Measurements from ENCODE around the gene APEH. TPM values are rescaled to one million over a fixed set of nuclear protein-coding genes. Genes with fewer than 3 reads are reported as not detected.
"Not testable (repeated sequence)": the region's sequence is repeated elsewhere in the genome, so short reads cannot be mapped to it uniquely, and the experiment has no call there.

Gene APEH
- total RNA-seq, 2 experiments from 2014 or later: 179 to 192 TPM

DNA sequence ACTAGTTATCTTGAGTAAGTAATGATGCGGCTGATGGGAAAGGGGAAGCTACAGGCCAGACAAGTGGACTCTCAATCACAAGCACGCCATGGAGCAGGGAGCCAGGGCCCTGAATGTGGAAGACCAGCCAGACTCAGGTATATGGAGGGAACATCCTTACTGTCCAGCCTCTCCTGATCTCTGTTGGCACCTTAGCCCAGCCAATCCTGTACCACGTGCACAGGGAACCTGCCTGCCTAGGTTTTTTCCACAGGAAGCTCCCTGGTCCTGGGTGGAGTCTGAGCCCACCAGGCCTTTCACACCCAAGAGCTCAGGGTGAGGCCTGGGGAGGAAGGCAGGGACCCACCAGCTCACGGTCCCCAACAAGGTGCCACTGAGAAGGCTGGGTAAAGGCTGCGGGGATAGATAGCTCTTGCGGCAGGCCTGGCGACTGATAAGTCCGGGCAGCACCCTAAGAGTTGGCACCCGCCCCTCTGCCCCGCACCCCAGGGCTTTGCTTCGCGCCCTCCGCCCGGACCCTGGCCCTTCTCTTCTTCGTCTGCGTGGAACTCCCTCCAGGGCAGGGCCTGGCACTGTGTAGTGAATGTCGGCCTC lies 933 bp upstream of the APEH start:
- ATAC-seq: no peak
- CTCF ChIA-PET: interaction anchor here (0.8 to 5.4 kb wide), 5 partner anchors 28 to 174 kb away, joined by 3 to 228 read pairs (median 4); no protein-coding TSS in a partner anchor

DNA sequence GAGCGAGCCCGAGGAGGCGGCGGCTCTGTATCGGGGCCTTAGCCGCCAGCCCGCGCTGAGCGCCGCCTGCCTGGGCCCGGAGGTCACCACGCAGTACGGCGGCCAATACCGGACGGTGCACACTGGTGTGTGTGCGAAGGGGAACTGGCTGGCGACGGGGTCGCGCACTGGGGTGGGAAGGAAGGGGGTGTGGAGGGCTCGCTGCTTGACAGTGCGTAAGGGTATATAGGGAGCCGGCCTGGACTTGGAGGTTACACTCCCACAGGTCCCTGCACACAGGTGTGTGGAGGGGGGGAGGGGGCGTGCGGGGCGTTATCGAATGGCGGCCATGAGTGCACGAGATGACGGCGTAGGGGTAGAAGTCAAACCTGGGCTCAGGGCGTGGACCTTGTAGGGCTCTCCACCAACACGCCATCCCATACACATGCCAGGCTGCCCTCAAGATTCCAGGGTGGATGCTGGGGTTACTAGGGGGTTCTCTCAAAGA lies 389 bp downstream of the APEH start:
- Mint-ChIP-seq H3K4me3 (peak overlapping the region; percentile 93), H3K9me3 (ENCODE audit: insufficient read depth) (no peaks in the 10 kb centered on the region), H3K36me3 (ENCODE audit: low read depth) (peaks cover 25% of the 10 kb centered on the region), H3K27ac (peak overlapping the region; percentile 99), H3K4me1 (ENCODE audit: low read depth) (peaks cover 28% of the 10 kb centered on the region), H3K27me3 (ENCODE audit: low read depth) (no peaks in the 10 kb centered on the region)
- CTCF ChIA-PET: no interaction called here
- ATAC-seq (no peak), DNase-seq (peak; percentile 45)
- POLR2A ChIA-PET: no interaction called here

More for the DNA sequence above, 933 bp upstream of the APEH start:
- Mint-ChIP-seq H3K9me3 (ENCODE audit: insufficient read depth) (no peaks in the 10 kb centered on the region), H3K27ac (peak overlapping the region; percentile 99), H3K4me1 (ENCODE audit: low read depth) (peaks cover 28% of the 10 kb centered on the region), H3K27me3 (ENCODE audit: low read depth) (no peaks in the 10 kb centered on the region), H3K4me3 (peak overlapping the region; percentile 93), H3K36me3 (ENCODE audit: low read depth) (peaks cover 21% of the 10 kb centered on the region)
- DNase-seq: no peak
- POLR2A ChIA-PET: interaction anchor here (0.9 to 1.0 kb wide), 3 partner anchors 9 to 133 kb away, joined by 3 to 9 read pairs (median 4); no protein-coding TSS in a partner anchor

DNA sequence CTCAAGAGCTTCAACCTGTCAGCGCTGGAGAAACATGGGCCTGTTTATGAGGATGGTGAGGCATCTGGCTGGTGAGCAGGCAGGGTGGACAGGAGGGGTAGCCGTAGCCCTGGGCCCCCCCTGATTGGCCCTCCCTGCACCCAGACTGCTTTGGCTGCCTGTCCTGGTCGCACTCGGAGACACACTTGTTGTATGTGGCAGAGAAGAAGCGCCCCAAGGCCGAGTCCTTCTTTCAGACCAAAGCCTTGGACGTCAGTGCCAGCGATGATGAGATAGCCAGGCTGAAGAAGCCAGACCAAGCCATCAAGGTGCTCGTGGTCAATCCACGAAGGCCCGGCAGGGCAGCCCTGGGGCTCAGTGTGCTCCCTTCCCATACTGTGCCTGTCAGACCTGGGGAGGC lies 1.8 kb downstream of the APEH start:
- ChIA-PET POLR2A (no interaction called here), CTCF (interaction anchor here (2.2 kb wide), 1 partner anchor 136 kb away, joined by 12 read pairs; no protein-coding TSS in a partner anchor)
- Mint-ChIP-seq H3K4me3 (peak overlapping the region; percentile 93), H3K27ac (peak overlapping the region; percentile 52), H3K27me3 (ENCODE audit: low read depth) (no peaks in the 10 kb centered on the region), H3K9me3 (ENCODE audit: insufficient read depth) (no peaks in the 10 kb centered on the region), H3K4me1 (ENCODE audit: low read depth) (peaks cover 28% of the 10 kb centered on the region), H3K36me3 (ENCODE audit: low read depth) (peaks cover 32% of the 10 kb centered on the region)
- ATAC-seq: no peak
- no peak for DNase-seq

DNA sequence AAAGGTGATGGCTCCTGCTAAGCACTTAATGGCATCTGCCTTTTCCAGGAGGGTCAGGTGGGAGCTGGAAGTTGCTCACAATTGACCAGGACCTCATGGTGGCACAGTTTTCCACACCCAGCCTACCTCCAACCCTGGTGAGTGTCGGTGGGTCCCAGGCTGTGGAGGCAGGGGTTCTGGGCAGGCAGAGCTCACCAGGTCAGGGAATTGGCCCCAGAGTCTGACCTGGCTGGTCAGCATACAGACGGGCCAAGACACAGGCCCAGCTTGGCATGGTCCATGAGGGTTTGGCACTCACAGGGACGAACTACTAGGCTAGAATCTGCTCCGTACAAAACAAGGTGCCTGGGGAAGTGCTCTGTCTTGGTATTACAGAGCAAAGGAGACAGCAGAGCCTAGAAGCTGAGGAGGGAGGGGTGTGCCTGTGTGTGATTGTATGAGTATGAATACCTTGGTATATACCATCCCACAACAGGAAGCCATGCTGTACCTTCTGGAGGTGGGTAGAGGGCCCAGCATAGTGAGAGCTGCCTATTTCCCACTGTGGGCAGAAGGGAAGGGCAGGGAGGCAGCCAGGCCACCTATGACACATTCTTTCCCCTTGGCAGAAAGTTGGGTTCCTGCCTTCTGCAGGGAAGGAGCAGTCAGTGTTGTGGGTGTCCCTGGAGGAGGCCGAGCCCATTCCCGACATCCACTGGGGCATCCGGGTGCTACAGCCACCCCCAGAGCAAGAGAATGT lies 6.5 kb downstream of the APEH start:
- no peak overlapping the region for H3K4me3 Mint-ChIP-seq
- ChIA-PET CTCF (interaction anchor here (2.0 kb wide), 1 partner anchor 141 kb away, joined by 7 read pairs; no protein-coding TSS in a partner anchor), POLR2A (no interaction called here)
- H3K9me3 Mint-ChIP-seq (ENCODE audit: insufficient read depth): no peaks in the 10 kb centered on the region
- peaks cover 41% of the 10 kb centered on the region for H3K36me3 Mint-ChIP-seq (ENCODE audit: low read depth)
- no peak for ATAC-seq
- H3K27me3 Mint-ChIP-seq (ENCODE audit: low read depth): no peaks in the 10 kb centered on the region
- no peak for DNase-seq
- peaks cover 9% of the 10 kb centered on the region for H3K4me1 Mint-ChIP-seq (ENCODE audit: low read depth)
- no peak overlapping the region for H3K27ac Mint-ChIP-seq

DNA sequence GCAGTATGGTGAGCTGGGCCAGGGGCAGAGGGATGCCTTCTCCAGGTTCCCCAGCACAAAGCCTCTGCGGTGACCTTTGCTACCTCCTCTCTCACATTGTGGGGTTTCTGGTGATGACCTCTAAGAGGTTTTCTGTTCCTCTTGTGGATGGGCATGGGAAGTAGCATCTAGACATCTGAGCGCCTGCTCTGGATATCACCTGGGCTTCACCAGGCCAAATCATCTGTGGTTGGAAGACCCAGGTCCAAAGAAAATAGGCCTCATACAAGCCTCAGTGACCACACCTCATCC lies 7.0 kb downstream of the APEH start:
- ChIA-PET POLR2A (no interaction called here), CTCF (interaction anchor here (2.0 kb wide), 1 partner anchor 141 kb away, joined by 7 read pairs; no protein-coding TSS in a partner anchor)
- Mint-ChIP-seq H3K4me1 (ENCODE audit: low read depth) (peaks cover 6% of the 10 kb centered on the region), H3K27me3 (ENCODE audit: low read depth) (no peaks in the 10 kb centered on the region), H3K9me3 (ENCODE audit: insufficient read depth) (no peaks in the 10 kb centered on the region), H3K4me3 (no peak overlapping the region), H3K27ac (no peak overlapping the region), H3K36me3 (ENCODE audit: low read depth) (peaks cover 37% of the 10 kb centered on the region)
- ATAC-seq (no peak), DNase-seq (no peak)

- no peak for ATAC-seq
- Mint-ChIP-seq H3K27ac (no peak overlapping the region), H3K27me3 (ENCODE audit: low read depth) (no peaks in the 10 kb centered on the region), H3K36me3 (ENCODE audit: low read depth) (peaks cover 35% of the 10 kb centered on the region), H3K4me1 (ENCODE audit: low read depth) (peaks cover 8% of the 10 kb centered on the region), H3K9me3 (ENCODE audit: insufficient read depth) (no peaks in the 10 kb centered on the region), H3K4me3 (no peak overlapping the region)
- ChIA-PET CTCF (no interaction called here), POLR2A (no interaction called here)
- DNase-seq: no peak
Observed at GRCh38 chr3:49681543-49681942, 7.4 kb downstream of the APEH start.

DNA sequence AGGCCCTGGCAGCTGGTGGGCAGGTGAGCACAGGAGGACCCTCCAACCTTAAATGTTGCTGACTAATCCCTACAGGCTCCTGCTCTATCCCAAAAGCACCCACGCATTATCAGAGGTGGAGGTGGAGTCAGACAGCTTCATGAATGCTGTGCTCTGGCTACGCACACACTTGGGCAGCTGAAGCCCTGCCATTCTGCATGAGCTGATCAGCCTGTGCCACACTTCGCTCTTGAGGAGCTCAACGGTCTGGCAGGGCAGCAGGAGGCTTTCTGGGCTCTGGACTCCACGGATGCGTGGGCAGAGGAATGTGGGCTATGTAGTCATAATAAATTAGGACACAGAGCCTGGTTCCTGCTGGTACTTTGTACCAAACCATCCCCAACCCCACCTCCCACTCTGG lies 9.0 kb downstream of the APEH start:
- no peaks in the 10 kb centered on the region for H3K27me3 Mint-ChIP-seq (ENCODE audit: low read depth)
- no peak overlapping the region for H3K27ac Mint-ChIP-seq
- no peak overlapping the region for H3K4me3 Mint-ChIP-seq
- ChIA-PET CTCF (interaction anchor here (1.1 kb wide), 1 partner anchor 143 kb away, joined by 3 read pairs; no protein-coding TSS in a partner anchor), POLR2A (interaction anchor here (0.6 kb wide), 1 partner anchor 327 kb away, joined by 3 read pairs; no protein-coding TSS in a partner anchor)
- no peaks in the 10 kb centered on the region for H3K9me3 Mint-ChIP-seq (ENCODE audit: insufficient read depth)
- no peak for ATAC-seq
- peaks cover 25% of the 10 kb centered on the region for H3K36me3 Mint-ChIP-seq (ENCODE audit: low read depth)
- H3K4me1 Mint-ChIP-seq (ENCODE audit: low read depth): peaks cover 12% of the 10 kb centered on the region
- DNase-seq: no peak

DNA sequence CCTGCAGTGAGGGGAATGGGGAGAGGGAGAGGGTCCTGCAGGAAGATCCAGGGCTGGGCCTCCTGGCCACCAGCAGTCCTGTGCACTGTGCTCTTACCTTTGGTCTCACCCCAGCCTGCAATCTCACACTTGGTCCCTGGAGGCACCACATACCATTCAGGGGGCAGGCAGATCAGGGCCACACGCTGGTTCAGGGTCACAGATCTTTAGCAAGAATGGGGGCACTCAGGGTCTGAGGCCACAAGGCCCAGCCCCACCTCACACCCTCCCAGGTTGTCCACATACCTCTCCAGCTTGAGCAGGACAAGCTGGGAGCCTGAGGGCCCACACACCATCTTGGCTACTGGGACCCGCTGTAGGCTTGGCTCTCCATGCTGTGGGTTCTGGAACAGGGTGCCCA lies 10.3 kb downstream of the APEH start:
- POLR2A ChIA-PET, H3K4me3 Mint-ChIP-seq: not testable (repeated sequence)
- H3K36me3 Mint-ChIP-seq (ENCODE audit: low read depth): peaks cover 21% of the 10 kb centered on the region

GRCh38 chr3:49685103-49685502 lies 11.0 kb downstream of the APEH start:
- POLR2A ChIA-PET; H3K4me3 Mint-ChIP-seq; DNase-seq; H3K9me3 Mint-ChIP-seq (ENCODE audit: insufficient read depth); H3K27me3 Mint-ChIP-seq (ENCODE audit: low read depth); CTCF ChIA-PET; H3K27ac Mint-ChIP-seq; ATAC-seq: not testable (repeated sequence)
- Mint-ChIP-seq H3K4me1 (ENCODE audit: low read depth) (peaks cover 26% of the 10 kb centered on the region), H3K36me3 (ENCODE audit: low read depth) (peaks cover 16% of the 10 kb centered on the region)

More for the DNA sequence above, 10.3 kb downstream of the APEH start:
- CTCF ChIA-PET; H3K27ac Mint-ChIP-seq; DNase-seq; ATAC-seq; H3K27me3 Mint-ChIP-seq (ENCODE audit: low read depth); H3K9me3 Mint-ChIP-seq (ENCODE audit: insufficient read depth): not testable (repeated sequence)
- H3K4me1 Mint-ChIP-seq (ENCODE audit: low read depth): peaks cover 21% of the 10 kb centered on the region

DNA sequence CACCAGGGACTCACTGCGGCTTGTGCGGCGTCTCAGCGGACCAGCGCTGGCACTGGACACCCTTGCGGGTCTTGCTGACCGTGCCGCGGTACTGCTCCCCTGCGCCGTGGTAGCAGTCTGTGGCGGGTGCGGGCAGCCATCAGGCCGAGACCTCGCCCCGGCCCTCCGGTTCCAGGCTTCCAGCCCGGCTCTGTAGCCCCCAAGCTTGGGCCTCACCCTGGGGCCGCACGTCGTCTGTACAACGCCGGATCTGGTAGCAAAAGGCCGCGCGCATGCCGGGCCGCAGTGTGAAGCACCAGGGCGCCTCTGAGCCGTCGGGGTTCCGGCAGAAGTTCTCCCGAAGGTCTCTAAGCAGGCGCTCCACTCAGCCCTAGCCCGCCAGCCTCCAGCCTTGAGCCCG lies 11.7 kb downstream of the APEH start:
- ATAC-seq, CTCF ChIA-PET: not testable (repeated sequence)

DNA sequence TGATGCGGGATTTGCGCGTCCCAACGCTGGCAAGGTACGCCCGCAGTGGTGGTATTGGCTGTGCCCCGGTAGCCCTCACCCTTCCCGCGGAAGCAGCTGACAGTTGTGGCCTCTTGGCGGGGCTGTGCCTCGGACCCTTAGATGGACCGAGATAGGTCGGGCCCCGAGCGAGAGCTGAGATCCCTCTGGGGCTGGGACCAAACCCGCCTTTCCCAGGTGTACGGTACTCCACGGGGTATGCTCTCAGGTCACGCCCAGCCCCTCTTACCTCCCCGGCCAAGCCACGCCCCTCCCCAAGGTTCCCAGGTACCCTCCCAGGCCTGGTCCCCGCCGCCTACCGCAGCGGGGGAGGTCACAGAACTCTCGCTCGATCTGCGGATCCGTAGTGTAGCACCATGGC lies 12.2 kb downstream of the APEH start:
- Mint-ChIP-seq H3K4me1 (ENCODE audit: low read depth) (peaks cover 39% of the 10 kb centered on the region), H3K4me3 (peak overlapping the region; percentile 25), H3K36me3 (ENCODE audit: low read depth) (peaks cover 14% of the 10 kb centered on the region)
- H3K27ac Mint-ChIP-seq; CTCF ChIA-PET; POLR2A ChIA-PET; H3K9me3 Mint-ChIP-seq (ENCODE audit: insufficient read depth); H3K27me3 Mint-ChIP-seq (ENCODE audit: low read depth): not testable (repeated sequence)
- ATAC-seq (peak; percentile 1), DNase-seq (peak; percentile 33)

More for the DNA sequence above, 11.7 kb downstream of the APEH start:
- peaks cover 34% of the 10 kb centered on the region for H3K4me1 Mint-ChIP-seq (ENCODE audit: low read depth)
- H3K27me3 Mint-ChIP-seq (ENCODE audit: low read depth); H3K4me3 Mint-ChIP-seq; H3K27ac Mint-ChIP-seq; POLR2A ChIA-PET; DNase-seq; H3K9me3 Mint-ChIP-seq (ENCODE audit: insufficient read depth): not testable (repeated sequence)
- peaks cover 14% of the 10 kb centered on the region for H3K36me3 Mint-ChIP-seq (ENCODE audit: low read depth)

- H3K36me3 Mint-ChIP-seq (ENCODE audit: low read depth): peaks cover 14% of the 10 kb centered on the region
- CTCF ChIA-PET; H3K4me3 Mint-ChIP-seq; POLR2A ChIA-PET; H3K9me3 Mint-ChIP-seq (ENCODE audit: insufficient read depth); H3K27me3 Mint-ChIP-seq (ENCODE audit: low read depth); H3K27ac Mint-ChIP-seq: not testable (repeated sequence)
- peaks cover 39% of the 10 kb centered on the region for H3K4me1 Mint-ChIP-seq (ENCODE audit: low read depth)
- ATAC-seq (peak; percentile 14), DNase-seq (peak; percentile 42)
Observed at GRCh38 chr3:49686769-49687423, 12.7 kb downstream of the APEH start.

Data from activated CD8-positive, alpha-beta T cell treated with anti-CD3 and anti-CD28 coated beads, Interleukin-2, amount 10 ng/mL, durations not matched to agents 7 days and 5 days (primary cell).